ENCODE data around the gene OBI1.
"Not testable (repeated sequence)": the region's sequence is repeated elsewhere in the genome, so short reads cannot be mapped to it uniquely, and the experiment has no call there.

The OBI1 gene

GRCh38 chr13:78649997-78650716, 8.8 kb downstream of the OBI1 start:
- no peak for DNase-seq (ENCODE audit: low read depth in 2 of 2)

- DNase-seq (ENCODE audit: low read depth in 2 of 2), result not testable (repeated sequence)
Observed at GRCh38 chr13:78647109-78647678, 11.8 kb downstream of the OBI1 start.

GRCh38 chr13:78638216-78638615, 20.7 kb downstream of the OBI1 start:
- DNase-seq (ENCODE audit: low read depth in 2 of 2), result no peak

GRCh38 chr13:78636495-78636894, 22.5 kb downstream of the OBI1 start:
- DNase-seq (ENCODE audit: low read depth in 2 of 2), result no peak

GRCh38 chr13:78632996-78633395, 26.0 kb downstream of the OBI1 start:
- DNase-seq (ENCODE audit: low read depth in 2 of 2), result no peak

- DNase-seq (ENCODE audit: low read depth in 2 of 2), result no peak
Observed at GRCh38 chr13:78631077-78631476, 27.9 kb downstream of the OBI1 start.

GRCh38 chr13:78630511-78630910, 28.4 kb downstream of the OBI1 start:
- no peak for DNase-seq (ENCODE audit: low read depth in 2 of 2)

GRCh38 chr13:78625384-78625783, 33.6 kb downstream of the OBI1 start:
- DNase-seq (ENCODE audit: low read depth in 2 of 2), result no peak

- no peak for DNase-seq (ENCODE audit: low read depth in 2 of 2)
Observed at GRCh38 chr13:78623132-78623531, 35.8 kb downstream of the OBI1 start.

GRCh38 chr13:78620936-78621470, 38.0 kb downstream of the OBI1 start:
- no peak for DNase-seq (ENCODE audit: low read depth in 2 of 2)

- no peak for DNase-seq (ENCODE audit: low read depth in 2 of 2)
Observed at GRCh38 chr13:78618411-78618810, 40.5 kb downstream of the OBI1 start.

GRCh38 chr13:78611040-78611439, 47.9 kb downstream of the OBI1 start:
- no peak for DNase-seq (ENCODE audit: low read depth in 2 of 2)

- no peak for DNase-seq (ENCODE audit: low read depth in 2 of 2)
Observed at GRCh38 chr13:78610381-78610883, 48.5 kb downstream of the OBI1 start.

GRCh38 chr13:78609464-78610205, 49.3 kb downstream of the OBI1 start:
- DNase-seq (ENCODE audit: low read depth in 2 of 2), result no peak

- DNase-seq (ENCODE audit: low read depth in 2 of 2), result no peak
Observed at GRCh38 chr13:78608688-78609463, 50.1 kb downstream of the OBI1 start.

- no peak for DNase-seq (ENCODE audit: low read depth in 2 of 2)
Observed at GRCh38 chr13:78608252-78608687, 50.7 kb downstream of the OBI1 start.

- DNase-seq (ENCODE audit: low read depth in 2 of 2), result no peak
Observed at GRCh38 chr13:78607409-78608251, 51.3 kb downstream of the OBI1 start.

- no peak for DNase-seq (ENCODE audit: low read depth in 2 of 2)
Observed at GRCh38 chr13:78606471-78607408, 52.2 kb downstream of the OBI1 start.

- no peak for DNase-seq (ENCODE audit: low read depth in 2 of 2)
Observed at GRCh38 chr13:78604782-78605611, 54.0 kb downstream of the OBI1 start.
